T-helper 1 cell (primary cell): ENCODE measurements around the gene KIF5A.

Experiments
- DNase-seq, 5 donors: peaks; one replicate each; pipeline ENCODE4 v3.0.0-alpha.2; 2012 to 2020

The KIF5A gene

DNA sequence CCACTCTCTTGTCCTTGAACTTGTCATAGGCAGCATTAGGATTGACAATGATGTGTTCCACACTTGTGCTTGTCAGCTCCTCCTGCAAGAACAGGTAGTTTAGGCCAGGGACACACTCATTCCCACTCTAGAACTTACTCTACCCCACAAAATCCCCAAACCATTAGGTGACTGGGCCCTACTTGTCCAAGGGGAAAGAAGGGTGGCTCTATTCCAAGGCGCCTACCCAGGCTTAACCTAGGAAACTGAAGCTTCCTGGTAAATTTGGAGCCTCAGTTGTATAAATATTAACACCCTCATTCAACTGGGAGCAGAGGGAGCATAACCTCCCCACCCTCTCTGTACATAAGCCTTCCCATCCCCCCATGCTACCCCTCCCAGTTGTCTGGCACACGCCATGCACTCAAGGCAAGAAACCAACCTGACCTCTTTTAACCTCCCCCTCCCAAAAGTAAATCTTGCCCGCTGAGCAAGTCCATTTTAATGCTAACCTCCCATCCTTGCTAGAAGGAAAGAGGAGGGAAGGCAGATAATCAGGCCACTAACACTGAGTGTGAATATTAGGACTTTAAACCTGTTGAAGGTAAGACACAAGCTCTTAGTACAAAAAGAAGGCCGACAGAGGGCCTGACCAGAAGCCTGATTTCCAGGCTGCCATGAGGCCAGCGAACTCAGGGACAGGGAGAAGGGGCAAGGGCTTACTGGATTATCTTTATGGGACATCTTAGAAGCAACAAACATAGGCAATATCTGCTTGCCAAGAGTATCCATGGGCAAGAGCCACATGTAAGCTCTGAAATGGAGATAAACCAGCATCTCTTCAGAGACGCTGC, 13.9 kb upstream of the KIF5A start:
- no peak for DNase-seq

DNA sequence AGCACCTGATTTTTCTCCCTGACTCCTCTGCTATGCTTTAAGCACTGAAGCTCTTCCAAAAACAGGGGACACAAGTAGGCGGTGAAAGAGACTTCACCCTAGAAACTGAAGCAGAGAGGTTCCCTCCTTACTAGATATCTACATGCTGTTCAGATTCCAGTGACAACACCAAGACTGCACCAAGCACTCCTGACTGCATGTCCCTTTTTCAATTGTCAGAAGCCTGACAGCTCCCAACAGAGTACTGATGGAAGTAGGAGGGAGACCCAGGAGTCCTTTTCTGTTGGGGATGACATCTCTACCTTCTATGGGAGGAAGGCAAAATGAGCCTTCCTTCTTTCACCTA, 13.3 kb upstream of the KIF5A start:
- DNase-seq = no peak

- no peak for DNase-seq
Observed at GRCh38 chr12:57539134-57539768, 10.6 kb upstream of the KIF5A start.

GRCh38 chr12:57541001-57541400, 8.8 kb upstream of the KIF5A start:
- no peak for DNase-seq

DNA sequence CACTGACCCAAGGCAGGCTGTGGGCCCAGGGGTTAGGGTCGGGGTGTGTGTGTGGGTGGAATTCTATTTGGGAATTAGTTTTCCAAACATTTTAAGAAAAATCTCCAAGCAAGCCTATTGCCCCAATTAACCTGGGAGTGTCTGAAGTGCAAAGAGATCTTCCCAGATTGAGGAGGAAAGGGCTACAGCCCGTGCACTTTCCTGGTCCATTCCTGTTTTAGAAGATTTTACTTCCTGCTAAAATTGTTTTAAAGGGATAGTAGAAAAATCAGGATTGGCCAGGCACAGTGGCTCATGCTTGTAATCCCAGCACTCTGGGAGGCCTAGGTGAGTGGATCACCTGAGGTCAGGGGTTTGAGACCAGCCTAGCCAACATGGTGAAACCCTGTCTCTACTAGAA, 8.1 kb upstream of the KIF5A start:
- no peak for DNase-seq

- no peak for DNase-seq
Observed at GRCh38 chr12:57543581-57543980, 6.3 kb upstream of the KIF5A start.

DNA sequence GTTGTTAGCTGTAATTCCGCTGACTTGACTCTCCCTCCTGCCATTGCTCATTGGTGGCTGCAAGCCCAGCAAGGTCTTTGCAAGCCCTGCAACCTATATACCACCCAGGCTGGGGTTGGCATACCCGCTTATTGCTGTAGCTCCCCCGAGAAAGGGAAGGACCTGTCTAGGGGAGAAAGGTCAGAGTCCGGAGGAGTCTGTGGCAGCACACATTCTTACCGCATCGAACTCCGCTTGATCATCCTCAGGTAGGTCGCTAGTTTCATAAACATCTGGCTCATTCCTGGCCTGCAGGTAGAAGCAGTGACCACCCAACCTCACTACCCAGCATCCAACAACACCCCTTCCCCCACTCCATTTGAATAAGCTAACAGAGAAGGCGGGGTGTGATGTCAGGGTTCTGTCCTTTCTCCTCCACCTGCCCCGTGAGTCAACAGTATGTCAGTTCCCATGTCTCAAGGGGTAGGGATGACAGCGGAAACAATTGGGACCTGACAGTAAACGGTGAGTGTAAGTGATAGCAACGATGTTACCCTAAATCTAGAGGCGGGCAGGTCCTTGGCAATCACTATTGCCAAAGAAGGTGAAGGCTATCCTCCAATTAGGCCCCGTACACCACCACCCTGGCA, 3.9 kb upstream of the KIF5A start:
- DNase-seq = no peak

DNA sequence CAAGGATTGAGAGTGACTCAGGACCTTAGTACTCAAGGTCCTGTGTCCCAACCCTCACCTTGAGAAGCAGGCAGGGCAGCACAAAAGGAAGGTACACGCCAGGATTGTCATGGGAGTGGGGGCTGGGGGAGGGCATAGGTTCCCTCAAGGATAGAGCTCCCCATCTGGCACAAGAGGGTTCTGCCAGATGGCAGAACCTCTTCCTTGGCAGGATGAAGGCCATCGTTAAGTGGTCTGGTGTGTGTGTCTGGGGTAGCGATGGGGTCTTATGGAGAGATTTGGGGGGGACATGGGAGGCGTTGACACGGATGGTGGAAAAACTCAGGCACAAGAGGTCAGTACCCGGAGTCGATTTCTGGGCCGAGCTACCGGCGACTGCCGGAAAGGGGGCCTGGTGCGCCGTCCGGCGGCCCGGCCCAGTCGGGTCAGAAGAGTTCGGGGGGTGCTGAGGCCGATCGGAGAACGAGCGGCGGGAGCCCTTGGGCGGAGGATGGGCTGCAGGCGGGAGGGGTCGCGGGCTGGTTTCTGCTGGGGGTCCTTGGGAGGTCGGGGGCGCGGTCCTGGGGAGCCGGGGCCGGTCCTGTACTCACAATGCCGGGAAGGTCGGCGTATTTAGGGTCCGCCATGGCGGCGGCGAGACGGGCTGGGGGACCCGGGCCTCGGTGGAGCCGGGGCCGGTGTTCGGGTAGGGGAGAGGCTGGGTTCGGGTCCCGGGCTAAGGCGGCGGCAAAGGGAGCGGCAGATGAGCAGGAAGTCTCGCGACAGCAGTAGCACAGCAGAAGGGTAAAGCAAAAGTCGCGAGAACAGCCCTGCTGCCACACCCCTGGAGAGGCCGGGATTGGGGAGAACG, 3.2 kb upstream of the KIF5A start, which contains the start of gene DCTN2:
Gene DCTN2, minus strand, starts transcription at position 755 of the 850 bp plus-strand sequence. Its CDS starts 129 bp downstream, at position 626.
- peak; percentile 81 to 96 (median 89) for DNase-seq

DNA sequence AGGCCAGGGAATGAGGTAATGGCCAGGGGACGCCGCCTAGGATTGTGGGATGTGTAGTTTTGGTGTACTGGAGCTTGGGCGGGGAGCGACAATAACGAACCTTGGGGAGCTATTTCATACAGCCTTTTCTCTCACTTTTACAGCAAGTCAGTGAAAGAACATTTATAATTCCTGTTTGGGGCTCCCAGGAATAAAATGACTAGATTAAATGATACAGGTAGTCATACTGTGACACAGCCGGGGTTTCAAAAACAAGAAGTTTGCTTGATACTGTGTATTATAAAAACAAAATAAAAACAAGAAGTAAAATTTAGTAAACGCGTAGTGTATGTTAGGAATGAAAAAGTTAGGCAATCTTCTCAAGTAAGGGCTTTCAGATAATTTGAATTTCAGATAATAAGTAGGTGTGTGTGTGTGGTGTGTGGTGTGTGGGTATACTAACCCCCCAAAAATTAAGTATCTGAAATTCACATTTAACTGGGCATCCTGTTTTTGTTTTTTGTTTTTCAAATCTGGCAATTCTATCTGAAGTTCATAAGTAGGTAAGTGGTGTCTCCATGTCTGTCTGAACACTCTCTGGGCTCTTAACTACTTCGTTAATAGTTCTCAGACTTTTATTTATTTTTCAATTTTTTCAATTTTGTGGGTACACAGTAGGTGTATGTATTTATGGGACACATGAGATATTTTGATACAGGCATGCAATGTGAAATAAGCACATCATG, 2.4 kb upstream of the KIF5A start:
- no peak for DNase-seq

GRCh38 chr12:57548013-57548315, 1.9 kb upstream of the KIF5A start:
- DNase-seq = no peak

GRCh38 chr12:57548488-57548887, 1.4 kb upstream of the KIF5A start:
- no peak for DNase-seq

DNA sequence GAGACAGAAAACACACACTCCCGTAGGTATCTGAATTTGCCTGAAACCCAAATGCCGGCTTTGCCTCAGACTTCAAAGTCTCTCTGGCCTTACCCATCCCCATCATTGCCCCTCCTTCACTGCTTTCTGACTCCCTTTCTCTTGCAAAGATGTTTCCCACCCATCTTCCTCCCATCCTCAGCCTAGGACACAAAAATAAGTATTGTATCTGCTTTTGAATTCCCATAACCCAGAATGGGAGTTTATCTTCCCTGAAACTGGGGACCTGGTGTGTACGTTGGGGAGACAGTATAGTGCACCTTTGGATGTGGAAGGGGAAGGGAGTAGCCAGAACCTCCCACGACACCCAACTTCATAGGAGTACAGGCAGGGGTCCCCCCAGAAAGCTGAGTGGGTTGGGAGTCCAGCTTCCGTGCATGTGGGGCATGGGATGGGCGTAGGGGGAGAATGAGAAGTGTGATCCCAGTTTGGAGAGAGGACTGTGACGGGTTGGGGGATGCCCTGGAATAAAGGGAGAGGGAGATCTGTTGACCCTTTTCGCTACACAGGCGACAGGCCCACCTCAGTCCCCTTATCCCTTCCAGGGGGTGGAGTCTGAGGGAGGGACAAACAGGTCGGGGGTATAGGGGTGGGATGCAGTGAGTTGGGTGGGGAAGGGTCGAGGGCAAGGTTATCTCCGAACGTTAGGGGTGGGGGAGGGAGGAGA, 488 bp upstream of the KIF5A start:
- DNase-seq = no peak

DNA sequence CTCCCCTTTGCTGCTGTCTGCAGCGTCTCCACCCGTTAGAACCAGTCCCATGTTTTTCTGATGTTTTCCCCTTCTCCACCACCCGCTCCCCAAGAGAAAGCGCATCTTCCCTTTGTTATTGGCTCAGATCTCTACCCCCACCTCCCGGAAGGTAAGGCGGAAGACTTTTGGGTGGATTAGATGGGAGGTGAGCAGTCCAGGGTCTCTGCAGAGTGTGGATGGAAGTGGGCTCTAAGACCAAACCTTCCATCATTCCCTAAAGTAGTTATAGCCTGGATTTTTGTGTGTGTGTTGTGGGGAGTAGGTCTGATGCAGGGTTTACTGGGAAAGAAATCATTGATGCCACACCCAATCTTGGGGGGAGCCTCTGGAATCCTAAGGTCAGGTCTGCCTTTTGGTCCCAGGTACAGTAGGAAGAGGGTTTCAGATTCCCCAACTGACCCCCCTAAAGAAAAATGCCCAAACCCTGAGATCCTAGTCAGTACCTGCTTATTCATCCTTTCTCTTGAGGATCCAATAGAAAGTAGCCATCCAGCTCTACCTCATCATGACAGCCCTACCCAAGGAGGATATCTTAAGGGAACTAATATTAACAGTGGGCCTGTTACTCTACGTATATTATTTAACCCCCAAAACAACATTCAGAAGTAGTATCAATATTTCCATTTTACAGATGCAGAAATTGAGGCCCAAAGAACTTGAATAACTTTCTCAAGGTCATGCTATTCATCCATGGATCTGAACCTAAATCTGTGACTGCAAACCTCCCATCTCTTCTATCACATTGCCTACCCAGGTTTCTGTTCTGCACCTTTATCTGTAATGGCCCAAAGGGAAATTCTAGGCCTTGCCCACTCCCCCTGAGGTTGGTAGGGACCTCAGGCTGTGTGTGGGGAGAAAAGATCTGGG, 1.1 kb downstream of the KIF5A start:
- DNase-seq = no peak

DNA sequence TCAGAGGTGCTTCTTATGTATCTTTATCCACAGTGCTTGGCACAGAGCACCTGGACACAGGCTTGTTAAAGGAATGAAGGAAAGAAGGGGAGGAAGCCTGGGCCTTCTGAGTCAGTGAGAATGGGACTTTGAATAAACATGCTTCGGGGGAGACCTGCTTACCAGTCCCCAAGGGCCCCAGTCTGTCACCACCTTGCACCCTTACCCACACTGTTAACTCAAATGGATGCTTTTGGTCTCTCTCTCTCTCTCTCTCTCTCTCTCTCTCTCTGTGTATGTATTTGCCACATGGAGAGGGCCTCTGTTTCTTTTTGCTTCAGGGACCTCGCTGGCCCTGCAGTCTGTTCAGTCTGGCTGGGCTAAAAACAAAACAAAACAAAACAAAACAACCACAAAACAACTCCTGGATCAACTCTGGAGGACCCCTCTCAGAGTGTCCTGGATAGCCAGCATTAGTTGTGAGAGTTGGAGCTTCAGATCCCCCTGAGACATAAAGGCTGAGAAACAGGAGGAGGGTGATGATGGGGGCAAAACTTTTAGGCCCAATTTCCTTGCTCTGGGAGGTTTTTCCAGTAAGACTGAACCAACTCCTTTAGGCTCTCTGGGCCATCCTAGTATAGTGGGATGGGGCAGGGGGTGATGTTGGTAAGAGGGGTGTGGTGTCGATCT, 1.9 kb downstream of the KIF5A start:
- no peak for DNase-seq

- DNase-seq = no peak
Observed at GRCh38 chr12:57552306-57552651, 2.4 kb downstream of the KIF5A start.

DNA sequence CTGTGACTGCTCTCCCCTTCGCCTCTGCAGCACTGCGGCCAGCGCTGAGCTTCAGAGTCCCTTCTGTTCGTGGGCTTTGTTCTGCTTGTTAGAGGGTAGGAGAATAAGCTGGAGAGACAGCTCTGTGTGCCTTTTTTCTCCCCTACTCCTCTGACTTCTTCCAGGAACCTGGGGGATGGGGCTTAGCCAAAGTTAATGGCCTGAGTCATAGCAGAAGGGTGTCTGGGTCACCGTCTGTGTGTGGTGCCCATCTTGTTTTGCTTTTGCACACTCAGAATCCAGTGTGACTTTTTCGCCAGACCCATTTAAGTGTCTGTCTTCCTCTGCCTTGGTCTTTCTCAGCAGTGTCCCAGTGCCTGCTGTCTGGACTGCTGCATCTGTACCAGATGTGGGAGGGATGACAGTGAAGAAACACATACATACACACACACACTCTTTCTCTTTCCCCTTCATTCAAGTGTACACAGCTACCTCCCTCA, 3.0 kb downstream of the KIF5A start:
- no peak for DNase-seq

DNA sequence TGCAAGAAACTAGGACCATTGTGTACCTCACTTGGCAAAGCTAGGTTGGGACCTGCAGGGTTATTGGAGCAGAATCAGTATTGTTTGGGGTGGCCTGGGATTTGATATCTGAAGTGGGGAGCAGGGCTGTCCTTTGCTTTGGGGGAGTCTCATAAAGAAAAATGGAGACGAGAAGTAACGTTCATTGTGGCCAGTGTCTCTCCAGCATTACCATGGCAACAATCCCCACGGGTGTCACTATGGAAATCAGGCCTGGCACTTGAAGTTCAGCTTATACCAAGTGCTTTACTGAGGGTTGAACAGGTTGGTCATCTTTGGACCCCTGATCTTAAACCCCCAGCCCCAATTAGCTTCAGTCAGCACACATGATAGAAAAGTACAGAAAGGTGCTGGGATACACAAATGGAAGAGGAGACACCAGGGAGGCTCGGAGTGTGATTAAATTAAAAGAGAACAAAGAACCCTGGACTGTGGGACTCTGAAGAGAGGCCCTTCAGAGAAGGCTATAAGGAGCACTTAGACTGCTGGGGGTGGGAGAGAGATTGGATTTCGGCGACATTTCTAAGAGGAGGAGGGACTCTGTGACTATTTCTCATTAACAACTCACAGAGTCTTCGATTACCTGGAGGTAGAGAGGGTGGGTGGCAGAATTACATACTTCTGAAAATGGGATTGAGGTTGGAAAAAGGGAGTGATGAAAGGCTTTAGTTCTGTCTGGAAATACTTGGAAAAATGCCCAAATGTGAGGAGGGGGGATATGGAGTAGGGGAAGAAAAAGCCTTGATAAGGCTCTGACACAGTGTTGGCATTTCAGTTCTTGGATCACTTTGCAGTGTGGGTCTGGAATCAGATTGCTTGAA, 3.7 kb downstream of the KIF5A start:
- no peak for DNase-seq

GRCh38 chr12:57554453-57554852, 4.6 kb downstream of the KIF5A start:
- no peak for DNase-seq

DNA sequence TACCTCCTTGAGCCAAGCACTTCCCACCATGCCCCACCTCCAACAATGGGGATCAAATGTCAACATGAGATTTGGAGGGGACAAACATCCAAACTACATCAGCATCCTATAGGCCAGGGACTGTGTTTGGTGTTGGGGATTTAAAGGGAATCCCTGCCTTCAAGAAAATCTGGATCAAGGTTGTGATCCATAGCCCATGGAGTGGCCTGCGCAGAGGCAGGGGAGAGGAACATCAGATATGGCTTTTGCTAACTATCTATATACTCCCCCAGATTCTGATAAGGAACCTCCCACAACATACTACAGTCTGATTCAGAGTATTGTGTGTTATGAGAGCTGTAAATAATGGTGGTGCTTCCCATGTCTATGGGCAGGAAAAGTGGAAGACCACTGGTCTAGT, 5.1 kb downstream of the KIF5A start:
- DNase-seq = no peak
